ENCODE results near the gene ATP5F1D.

Gene ATP5F1D

GRCh38 chr19:1220976-1221903 lies 20.3 kb upstream of the ATP5F1D start:
- DNase-seq: no peak

- DNase-seq: no peak
Observed at GRCh38 chr19:1221904-1222255, 19.7 kb upstream of the ATP5F1D start.

- no peak for DNase-seq
Observed at GRCh38 chr19:1222394-1222793, 19.2 kb upstream of the ATP5F1D start.

GRCh38 chr19:1223018-1223855 lies 18.3 kb upstream of the ATP5F1D start:
- DNase-seq: peak; percentile 36

GRCh38 chr19:1224047-1224825 lies 17.3 kb upstream of the ATP5F1D start:
- DNase-seq: no peak

- no peak for DNase-seq
Observed at GRCh38 chr19:1224847-1225246, 16.7 kb upstream of the ATP5F1D start.

- DNase-seq: no peak
Observed at GRCh38 chr19:1225440-1226226, 15.9 kb upstream of the ATP5F1D start.

- DNase-seq: no peak
Observed at GRCh38 chr19:1226227-1226518, 15.4 kb upstream of the ATP5F1D start.

GRCh38 chr19:1226522-1227303 lies 14.8 kb upstream of the ATP5F1D start:
- DNase-seq: no peak

- no peak for DNase-seq
Observed at GRCh38 chr19:1227304-1228054, 14.1 kb upstream of the ATP5F1D start.

- no peak for DNase-seq
Observed at GRCh38 chr19:1228161-1228957, 13.2 kb upstream of the ATP5F1D start.

GRCh38 chr19:1229056-1229923 lies 12.3 kb upstream of the ATP5F1D start:
- DNase-seq: no peak

GRCh38 chr19:1229924-1230782 lies 11.4 kb upstream of the ATP5F1D start:
- DNase-seq: no peak

- DNase-seq: no peak
Observed at GRCh38 chr19:1230783-1231489, 10.6 kb upstream of the ATP5F1D start.

GRCh38 chr19:1231729-1232637 lies 9.6 kb upstream of the ATP5F1D start:
- DNase-seq: no peak

- DNase-seq: no peak
Observed at GRCh38 chr19:1232652-1233072, 8.9 kb upstream of the ATP5F1D start.

All from CD4-positive, alpha-beta T cell treated with Interleukin-12 subunit alpha and Interleukin-12 subunit beta, for 1 hour (primary cell).